Measurements from ENCODE around the gene RABEPK.
A peak's percentile ranks its signal among the peaks of the same experiment; 100 is the strongest.
"Not testable (repeated sequence)": the region's sequence is repeated elsewhere in the genome, so short reads cannot be mapped to it uniquely, and the experiment has no call there.

The RABEPK gene

DNA sequence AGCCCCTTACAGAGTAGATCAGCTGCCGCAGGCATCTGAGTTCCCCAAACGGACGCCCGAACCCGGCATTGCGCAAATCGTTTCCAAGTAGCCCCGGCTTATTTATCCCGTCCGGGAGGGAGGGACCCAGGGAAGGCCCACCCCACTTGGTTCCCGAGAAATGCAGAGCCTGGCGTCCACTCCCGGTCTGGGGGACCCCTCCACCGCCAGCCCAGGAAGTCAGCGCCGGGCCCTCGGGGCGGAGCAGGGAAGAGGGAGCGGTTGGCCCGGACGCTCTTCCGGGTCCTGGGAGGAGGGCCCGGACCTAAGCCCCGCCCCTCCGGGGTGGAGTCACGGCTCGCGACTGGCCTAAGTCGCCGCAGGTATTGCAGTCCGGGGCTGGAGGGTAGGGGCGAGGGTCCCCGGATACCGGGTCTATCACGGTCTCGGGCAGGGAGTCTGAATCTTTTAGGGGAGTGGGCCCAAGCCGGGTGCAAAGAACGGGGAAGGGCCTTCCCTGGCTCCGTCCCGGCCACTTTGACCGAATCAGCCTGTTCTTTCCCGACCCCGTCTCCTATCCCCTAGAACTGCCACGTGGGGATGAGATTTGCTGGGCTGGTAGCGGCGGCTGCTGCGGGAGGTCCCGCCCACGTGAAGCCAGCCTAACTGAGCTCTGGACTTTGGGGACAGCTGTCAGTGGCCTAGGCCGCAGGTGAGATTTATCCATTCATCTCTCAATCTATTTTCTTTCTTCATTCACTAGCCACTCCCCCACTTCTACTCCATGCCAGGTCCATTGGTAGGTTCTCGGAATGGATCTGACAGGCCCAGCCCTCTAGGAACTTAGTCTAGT is at the start of gene RABEPK:
Gene RABEPK, plus strand, starts transcription at position 327 of the 832 bp plus-strand sequence. CDS start 2,472 bp downstream, outside the sequence.
- DNase-seq, result peak; percentile 75

GRCh38 chr9:125151730-125152129 is 48.6 kb upstream of the RABEPK start:
- DNase-seq, result no peak

- no peak for DNase-seq
These were observed 46.5 kb upstream of the RABEPK start for GRCh38 chr9:125153712-125154367.

DNA sequence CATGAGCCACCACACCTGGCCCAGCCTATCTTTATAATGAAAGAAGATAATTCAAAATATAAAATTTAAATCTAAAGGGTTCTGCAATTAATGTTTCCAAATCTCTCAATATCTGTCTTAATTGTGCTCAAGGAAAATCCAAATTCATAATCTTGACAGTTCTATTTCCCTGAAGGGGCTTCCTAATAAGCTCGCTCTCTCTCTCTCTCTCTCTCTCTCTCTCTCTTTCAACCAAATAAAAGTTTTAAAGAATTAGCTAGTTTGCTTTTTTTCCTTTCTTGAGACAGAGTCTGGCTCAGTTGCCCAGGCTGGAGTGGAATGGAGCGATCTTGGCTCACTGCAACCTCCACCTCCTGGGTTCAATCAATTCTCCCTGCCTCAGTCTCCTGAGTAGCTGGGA is 43.8 kb upstream of the RABEPK start:
- no peak for DNase-seq

DNA sequence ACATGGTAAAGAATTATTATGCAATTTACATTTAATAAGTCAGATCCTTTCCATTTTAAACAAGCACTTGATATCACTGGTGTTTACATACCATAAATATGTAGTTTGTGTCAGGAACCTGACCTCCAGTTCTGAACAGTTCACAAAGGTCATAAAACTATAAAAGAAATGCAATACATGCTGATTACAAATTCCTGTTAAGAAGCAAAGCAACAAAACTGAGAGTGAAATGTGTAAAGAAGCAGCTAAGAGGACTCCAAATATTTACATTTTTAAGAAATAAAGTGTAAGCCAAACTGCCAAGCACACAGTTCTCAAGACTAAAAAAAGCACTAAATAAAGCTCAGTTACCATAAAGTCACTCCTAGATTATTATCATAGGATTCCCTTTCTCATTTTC is 39.6 kb upstream of the RABEPK start:
- DNase-seq, result no peak

- DNase-seq, result no peak
These were observed 38.9 kb upstream of the RABEPK start for GRCh38 chr9:125161284-125161918.

- DNase-seq, result not testable (repeated sequence)
These were observed 37.5 kb upstream of the RABEPK start for GRCh38 chr9:125162891-125163290.

DNA sequence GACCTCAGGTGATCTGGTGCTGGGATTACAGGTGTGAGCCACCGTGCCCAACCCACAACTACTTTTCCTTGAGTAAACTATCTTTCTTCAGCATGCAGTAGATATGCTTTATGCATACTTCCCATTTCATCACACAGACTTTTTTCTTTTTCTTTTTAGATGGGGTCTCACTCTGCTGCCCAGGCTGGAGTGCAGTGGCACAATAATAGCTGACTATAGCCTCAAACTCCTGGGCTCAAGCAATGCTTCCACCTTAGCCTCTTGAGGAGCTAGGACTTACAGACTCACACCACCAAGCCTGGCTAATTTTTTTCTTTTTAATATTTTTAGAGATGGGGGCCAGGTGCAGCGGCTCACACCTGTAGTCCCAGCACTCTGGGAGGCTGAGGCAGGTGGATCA is 33.6 kb upstream of the RABEPK start:
- no peak for DNase-seq

GRCh38 chr9:125169895-125170294 is 30.4 kb upstream of the RABEPK start:
- DNase-seq, result no peak

DNA sequence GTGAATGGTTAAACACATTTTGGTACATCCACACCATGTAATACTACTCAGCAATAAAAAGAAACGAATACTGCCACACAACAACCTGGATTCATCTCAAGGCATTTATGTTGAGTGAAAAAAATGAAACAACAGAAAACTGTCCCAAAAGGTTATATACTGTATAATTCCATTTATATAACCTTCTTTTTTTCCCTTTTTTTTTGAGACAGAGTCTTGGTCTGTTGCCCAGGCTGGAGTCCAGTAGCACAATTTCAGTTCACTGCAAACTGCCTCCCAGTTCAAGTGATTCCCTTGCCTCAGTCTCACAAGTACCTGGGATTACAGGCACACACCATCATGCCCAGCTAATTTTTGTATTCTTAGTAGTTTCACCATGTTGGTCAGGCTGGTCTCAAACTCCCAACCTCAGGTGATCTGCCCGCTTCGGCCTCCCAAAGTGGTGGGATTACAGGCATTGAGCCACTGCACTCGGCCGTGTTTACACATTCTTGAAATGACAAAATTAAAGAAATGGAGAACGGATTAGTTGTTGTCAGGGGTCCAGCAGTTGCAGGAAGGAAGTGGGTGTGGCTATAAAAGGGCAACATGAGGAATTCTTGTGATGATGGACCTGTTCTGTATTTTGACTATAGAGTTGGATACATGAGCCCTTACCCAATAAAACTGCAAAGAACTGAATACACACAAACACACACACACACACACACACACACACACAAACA is 28.1 kb upstream of the RABEPK start:
- no peak for DNase-seq

GRCh38 chr9:125176636-125177035 is 23.7 kb upstream of the RABEPK start:
- no peak for DNase-seq

DNA sequence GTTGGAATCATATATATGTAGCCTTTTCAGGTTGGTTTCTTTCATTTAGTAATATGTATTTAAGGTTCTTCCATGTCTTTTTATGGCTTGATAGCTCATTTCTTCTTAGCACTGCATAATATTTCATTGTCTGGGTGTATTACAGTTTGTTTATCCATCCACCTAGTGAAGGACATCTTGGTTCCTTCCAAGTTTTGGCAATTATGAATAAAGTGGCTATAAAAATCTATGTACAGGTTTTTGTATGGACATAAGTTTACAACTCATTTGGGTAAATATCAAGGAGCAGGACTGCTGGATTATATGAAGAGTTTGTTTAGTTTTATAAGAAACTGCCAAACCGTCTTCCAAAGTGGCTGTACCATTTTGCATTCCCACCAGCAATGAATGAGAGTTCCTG is 22.5 kb upstream of the RABEPK start:
- no peak for DNase-seq

DNA sequence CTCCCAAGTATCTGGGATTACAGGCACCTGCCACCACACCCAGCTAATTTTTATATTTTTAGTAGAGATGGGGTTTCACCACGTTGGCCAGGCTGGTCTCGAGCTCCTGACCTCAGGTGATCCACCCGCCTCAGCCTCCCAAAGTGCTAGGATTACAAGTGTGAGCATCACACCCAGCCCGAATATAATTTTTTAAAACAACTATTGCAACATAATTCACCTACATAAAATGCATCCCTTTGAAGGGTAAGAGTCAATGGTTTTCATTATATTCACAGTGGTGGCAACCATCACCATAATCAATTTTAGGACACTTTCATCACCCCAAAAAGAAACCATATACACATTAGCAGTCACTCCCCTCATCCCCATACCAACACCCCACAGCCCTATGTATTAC is 20.6 kb upstream of the RABEPK start:
- not testable (repeated sequence) for DNase-seq

- DNase-seq, result no peak
These were observed 19.5 kb upstream of the RABEPK start for GRCh38 chr9:125180876-125181275.

- not testable (repeated sequence) for DNase-seq
These were observed 18.6 kb upstream of the RABEPK start for GRCh38 chr9:125181756-125182155.

GRCh38 chr9:125183054-125183453 is 17.3 kb upstream of the RABEPK start:
- DNase-seq, result no peak

- no peak for DNase-seq
These were observed 16.8 kb upstream of the RABEPK start for GRCh38 chr9:125183561-125183960.

- DNase-seq, result no peak
These were observed 11.4 kb upstream of the RABEPK start for GRCh38 chr9:125189011-125189360.

GRCh38 chr9:125189361-125190289 is 10.7 kb upstream of the RABEPK start, which contains the start of gene PPP6C:
Gene PPP6C (minus strand): TSS chr9:125189803. CDS start chr9:125189718, 85 bp downstream.
- DNase-seq, result peak; percentile 95

DNA sequence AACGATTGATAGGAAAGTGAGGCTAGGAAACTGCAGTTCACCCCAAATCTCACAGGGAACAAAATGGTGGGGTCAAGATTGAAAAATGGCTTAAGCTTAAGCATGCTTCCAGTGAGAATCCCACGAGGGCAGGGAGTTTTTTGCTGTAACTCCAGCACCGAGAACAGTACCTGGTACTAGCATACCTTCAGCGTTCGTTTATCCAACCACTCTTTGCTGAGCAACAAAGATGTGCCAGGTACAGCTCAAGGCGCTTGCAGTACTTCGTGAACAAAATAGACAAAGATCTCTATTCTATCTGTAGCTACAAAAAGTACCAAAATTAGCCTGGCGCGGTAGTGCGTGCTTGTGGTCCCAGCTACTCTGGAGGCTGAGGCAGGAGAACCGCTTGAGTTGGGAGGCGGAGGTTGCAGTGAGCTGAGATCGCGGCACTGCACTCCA is 10.0 kb upstream of the RABEPK start:
- DNase-seq, result no peak

DNA sequence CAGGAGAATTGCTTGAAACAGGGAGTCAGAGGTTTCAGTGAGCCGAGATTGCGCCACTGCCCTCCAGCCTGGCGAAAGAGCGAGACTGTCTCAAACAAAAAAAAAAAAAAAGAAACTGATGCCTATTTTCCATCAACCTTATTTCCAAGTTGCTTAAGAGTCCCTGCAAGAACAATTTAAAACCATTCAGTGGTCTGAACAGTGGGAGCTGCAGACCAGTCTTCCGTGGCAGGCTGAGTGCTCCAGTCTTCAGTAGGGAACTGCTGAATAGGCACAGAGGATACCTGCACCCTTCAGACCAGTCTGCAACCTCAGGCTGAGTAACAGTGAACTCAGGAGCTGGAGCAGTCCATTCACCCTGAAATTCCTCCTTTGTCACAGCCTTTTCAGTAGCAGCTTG is 5.9 kb upstream of the RABEPK start:
- not testable (repeated sequence) for DNase-seq

DNA sequence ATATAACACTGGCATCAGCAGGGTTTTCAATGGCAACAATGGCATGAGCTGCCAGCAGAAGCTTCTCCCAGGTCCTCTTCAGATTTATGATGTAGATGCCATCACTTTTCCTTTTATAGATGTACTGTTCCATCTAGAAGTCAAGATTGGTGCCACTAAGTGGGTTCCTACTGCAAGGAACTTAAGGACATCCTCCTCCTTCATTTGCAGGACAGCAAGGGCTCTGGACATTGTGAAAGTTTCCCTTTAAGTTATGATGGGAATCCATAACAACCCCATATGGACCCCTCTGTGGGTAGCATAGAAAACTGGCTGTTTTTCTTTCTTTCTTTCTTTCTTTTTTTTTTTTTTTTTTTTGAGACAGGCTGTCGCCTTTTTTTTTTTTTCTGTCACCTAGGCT is 4.8 kb upstream of the RABEPK start:
- DNase-seq, result not testable (repeated sequence)
